A549 (cell line): ENCODE data around the gene GMIP.

ENCODE experiments used
- CHD2 ChIP-seq: fragments of 150-350 bp; IDR thresholded peaks from 2 replicates; pipeline ENCODE4 v1.6.1; 2014; ENCODE audit warnings: low read length; ENCODE audit not compliant: partially characterized antibody
- CTCF ChIP-seq: fragments of >200 bp; sonication (Bioruptor Twin); formaldehyde crosslinking; IDR thresholded peaks from 3 replicates; pipeline ENCODE4 v1.5.1; 2016
- EHMT2 ChIP-seq: fragments of 200-600 bp; sonication (generic); IDR thresholded peaks from 2 replicates; pipeline ENCODE4 v1.6.1; 2016; ENCODE audit warnings: antibody characterized with exemption, low read depth, mild to moderate bottlenecking, moderate library complexity
- JUNB ChIP-seq: fragments of >200 bp; sonication (Bioruptor Twin); formaldehyde crosslinking; IDR thresholded peaks from 2 replicates; pipeline ENCODE4 v1.6.1; 2016
- MAX ChIP-seq: IDR thresholded peaks from 2 replicates; pipeline ENCODE4 v1.6.1; 2012
- RCOR1 ChIP-seq: fragments of 150-350 bp; IDR thresholded peaks from 2 replicates; pipeline ENCODE4 v1.6.1; 2014; ENCODE audit warnings: antibody characterized with exemption, low read length, low read depth
- REST ChIP-seq: fragments of 200-600 bp; sonication (generic); IDR thresholded peaks from 2 replicates; pipeline ENCODE4 v1.6.1; 2016; ENCODE audit warnings: antibody characterized with exemption, mild to moderate bottlenecking, moderate library complexity
- SREBF2 ChIP-seq: fragments of 450-650 bp; IDR thresholded peaks from 2 replicates; pipeline ENCODE4 v1.6.1; 2014; ENCODE audit warnings: mild to moderate bottlenecking, moderate library complexity

- no peak for TF ChIP-seq MAX
- TF ChIP-seq RCOR1 = no peak
- TF ChIP-seq CTCF = no peak
- TF ChIP-seq CHD2 = no peak
- TF ChIP-seq EHMT2 = no peak
- no peak for TF ChIP-seq JUNB
- no peak for TF ChIP-seq REST
- no peak for TF ChIP-seq SREBF2
These were observed 43.1 kb upstream of the GMIP start for GRCh38 chr19:19686580-19686979.
